ENCODE data around the gene ABCC4. TPM values are rescaled to one million over a fixed set of nuclear protein-coding genes. Genes with fewer than 3 reads are reported as not detected.
"Not testable (repeated sequence)": the region's sequence is repeated elsewhere in the genome, so short reads cannot be mapped to it uniquely, and the experiment has no call there.

ABCC4 gene
- total and polyA plus RNA-seq, 2 donors from 2014 or later: 11.3 to 52.4 TPM

DNA sequence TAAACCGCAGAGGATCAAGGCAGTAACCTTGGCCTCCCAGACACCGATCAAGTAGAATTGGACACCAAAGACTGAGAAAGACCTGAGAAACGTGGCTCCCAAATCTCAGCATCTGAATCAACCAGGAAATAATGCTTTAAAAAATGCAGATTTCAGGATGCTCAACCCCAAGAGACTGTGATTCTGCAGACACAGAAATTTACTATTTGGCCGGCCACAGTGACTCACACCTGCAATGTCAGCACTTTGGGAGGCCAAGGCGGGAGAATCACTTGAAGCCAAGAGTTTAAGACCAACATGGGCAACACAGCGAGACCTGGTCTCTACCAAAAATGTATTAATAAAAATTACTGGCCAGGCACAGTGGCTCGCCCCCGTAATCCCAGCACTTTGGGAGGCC lies 6.2 kb downstream of the ABCC4 start:
- TF ChIP-seq, protein P1, sequence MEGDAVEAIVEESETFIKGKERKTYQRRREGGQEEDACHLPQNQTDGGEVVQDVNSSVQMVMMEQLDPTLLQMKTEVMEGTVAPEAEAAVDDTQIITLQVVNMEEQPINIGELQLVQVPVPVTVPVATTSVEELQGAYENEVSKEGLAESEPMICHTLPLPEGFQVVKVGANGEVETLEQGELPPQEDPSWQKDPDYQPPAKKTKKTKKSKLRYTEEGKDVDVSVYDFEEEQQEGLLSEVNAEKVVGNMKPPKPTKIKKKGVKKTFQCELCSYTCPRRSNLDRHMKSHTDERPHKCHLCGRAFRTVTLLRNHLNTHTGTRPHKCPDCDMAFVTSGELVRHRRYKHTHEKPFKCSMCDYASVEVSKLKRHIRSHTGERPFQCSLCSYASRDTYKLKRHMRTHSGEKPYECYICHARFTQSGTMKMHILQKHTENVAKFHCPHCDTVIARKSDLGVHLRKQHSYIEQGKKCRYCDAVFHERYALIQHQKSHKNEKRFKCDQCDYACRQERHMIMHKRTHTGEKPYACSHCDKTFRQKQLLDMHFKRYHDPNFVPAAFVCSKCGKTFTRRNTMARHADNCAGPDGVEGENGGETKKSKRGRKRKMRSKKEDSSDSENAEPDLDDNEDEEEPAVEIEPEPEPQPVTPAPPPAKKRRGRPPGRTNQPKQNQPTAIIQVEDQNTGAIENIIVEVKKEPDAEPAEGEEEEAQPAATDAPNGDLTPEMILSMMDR (IDR thresholded peaks at IDR 0.05; ENCODE audit: borderline replicate concordance, extremely low read depth, insufficient read depth): no peak
- H3K36me3 ChIP-seq (ENCODE audit: control insufficient read depth in 2 of 3, insufficient read depth in 3 of 3, low read length in 3 of 3): no peaks in the 10 kb centered on the region
- no peak overlapping the region for H3K4me3 ChIP-seq (ENCODE audit: low read length in 3 of 3)
- no peak overlapping the region for H3K9ac ChIP-seq (ENCODE audit: low read length in 3 of 3)
- intact Hi-C loops (cut with DNase I): no loop called here
- no peaks in the 10 kb centered on the region for H3K9me3 ChIP-seq (ENCODE audit: control insufficient read depth in 2 of 3, insufficient read depth in 1 of 3, low read length in 3 of 3)
- H3K27ac ChIP-seq (ENCODE audit: low read depth in 2 of 2, low read length in 2 of 2): no peak overlapping the region
- peaks cover 0 to 3% (median 3%) of the 10 kb centered on the region in 3 donors for H3K4me1 ChIP-seq (ENCODE audit: control insufficient read depth in 2 of 3, insufficient read depth in 2 of 3, low read depth in 1 of 3, low read length in 3 of 3)
- H3K27me3 ChIP-seq (ENCODE audit: control insufficient read depth, insufficient read depth, low read length): no peaks in the 10 kb centered on the region
- FAIRE-seq (no peak), DNase-seq (no peak)

DNA sequence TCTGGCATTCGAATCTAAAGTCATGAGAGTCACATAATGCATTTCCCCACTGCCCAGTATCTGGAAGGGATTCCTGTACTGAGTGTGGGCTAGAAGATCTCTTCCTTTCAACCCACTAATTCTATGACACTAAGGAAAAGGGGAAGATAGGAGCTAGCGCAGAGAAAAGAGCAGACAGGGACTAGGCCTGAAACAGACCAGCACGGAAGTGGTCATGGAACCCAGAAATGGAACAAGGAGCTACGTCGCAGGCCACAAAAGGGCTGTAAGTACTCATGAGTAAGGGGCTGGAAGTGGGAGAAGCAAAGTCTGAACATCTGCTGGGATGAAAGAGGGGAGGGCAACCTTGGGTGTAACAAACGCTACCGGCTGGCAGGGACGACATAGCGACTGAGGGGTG lies 8.6 kb downstream of the ABCC4 start:
- TF ChIP-seq, protein P1 (IDR thresholded peaks at IDR 0.05; ENCODE audit: borderline replicate concordance, extremely low read depth, insufficient read depth): no peak
- no peaks in the 10 kb centered on the region for H3K36me3 ChIP-seq (ENCODE audit: control insufficient read depth in 2 of 3, insufficient read depth in 3 of 3, low read length in 3 of 3)
- H3K9me3 ChIP-seq (ENCODE audit: control insufficient read depth in 2 of 3, insufficient read depth in 1 of 3, low read length in 3 of 3): no peaks in the 10 kb centered on the region
- no peak overlapping the region for H3K9ac ChIP-seq (ENCODE audit: low read length in 3 of 3)
- H3K27ac ChIP-seq (ENCODE audit: low read depth in 2 of 2, low read length in 2 of 2): no peak overlapping the region
- intact Hi-C loops (cut with DNase I): no loop called here
- no peak overlapping the region for H3K4me3 ChIP-seq (ENCODE audit: low read length in 3 of 3)
- no peaks in the 10 kb centered on the region for H3K27me3 ChIP-seq (ENCODE audit: control insufficient read depth, insufficient read depth, low read length)
- DNase-seq: no peak
- peaks cover 0 to 3% (median 3%) of the 10 kb centered on the region in 3 donors for H3K4me1 ChIP-seq (ENCODE audit: control insufficient read depth in 2 of 3, insufficient read depth in 2 of 3, low read depth in 1 of 3, low read length in 3 of 3)
- no peak for FAIRE-seq

DNA sequence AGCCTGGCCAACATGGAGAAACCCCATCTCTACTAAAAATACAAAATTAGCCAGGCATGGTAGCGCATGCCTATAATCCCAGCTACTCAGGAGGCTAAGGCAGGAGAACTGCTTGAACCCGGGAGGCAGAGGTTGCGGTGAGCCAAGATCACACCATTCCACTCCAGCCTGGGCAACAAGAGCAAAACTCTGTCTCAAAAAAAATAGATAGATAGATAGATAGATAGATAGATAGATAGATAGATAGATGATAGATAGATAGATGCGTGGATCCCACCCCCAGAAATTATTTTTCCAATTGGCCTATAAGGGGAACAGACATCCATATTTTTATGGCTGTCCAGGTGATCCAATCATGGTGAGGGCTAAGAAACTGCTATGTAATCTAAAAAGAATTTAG lies 11.3 kb downstream of the ABCC4 start:
- intact Hi-C loops (cut with DNase I); H3K9me3 ChIP-seq (ENCODE audit: control insufficient read depth in 2 of 3, insufficient read depth in 1 of 3, low read length in 3 of 3); H3K4me3 ChIP-seq (ENCODE audit: low read length in 3 of 3); H3K36me3 ChIP-seq (ENCODE audit: control insufficient read depth in 2 of 3, insufficient read depth in 3 of 3, low read length in 3 of 3); DNase-seq; H3K4me1 ChIP-seq (ENCODE audit: control insufficient read depth in 2 of 3, insufficient read depth in 2 of 3, low read depth in 1 of 3, low read length in 3 of 3); H3K27ac ChIP-seq (ENCODE audit: low read depth in 2 of 2, low read length in 2 of 2); FAIRE-seq; H3K27me3 ChIP-seq (ENCODE audit: control insufficient read depth, insufficient read depth, low read length); H3K9ac ChIP-seq (ENCODE audit: low read length in 3 of 3): not testable (repeated sequence)

DNA sequence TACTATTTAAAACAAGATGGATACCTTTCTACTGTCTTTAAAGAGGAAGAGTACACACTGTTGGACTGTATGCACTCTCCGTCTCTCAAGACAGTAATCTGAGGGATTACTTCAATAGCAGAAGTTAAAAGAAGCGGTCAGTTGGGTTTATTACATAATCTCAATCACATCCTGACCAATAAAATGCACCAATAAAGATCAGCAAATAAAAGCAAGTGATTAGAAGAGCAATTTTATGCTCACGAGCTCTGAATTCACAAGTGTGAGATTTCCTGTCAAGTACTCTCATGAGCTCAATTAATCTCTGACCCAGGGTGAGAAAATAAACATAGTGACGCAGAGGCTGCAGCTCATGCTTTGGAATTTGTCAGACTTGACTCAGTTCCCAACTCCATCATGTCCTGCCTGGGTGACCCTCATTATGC lies 12.2 kb downstream of the ABCC4 start:
- Histone ChIP-seq H3K36me3 (ENCODE audit: control insufficient read depth in 2 of 3, insufficient read depth in 3 of 3, low read length in 3 of 3) (no peaks in the 10 kb centered on the region), H3K27ac (ENCODE audit: low read depth in 2 of 2, low read length in 2 of 2) (peak overlapping the region in 1 of 2 donors; percentile 41), H3K9me3 (ENCODE audit: control insufficient read depth in 2 of 3, insufficient read depth in 1 of 3, low read length in 3 of 3) (no peaks in the 10 kb centered on the region), H3K27me3 (ENCODE audit: control insufficient read depth, insufficient read depth, low read length) (no peaks in the 10 kb centered on the region), H3K9ac (ENCODE audit: low read length in 3 of 3) (no peak overlapping the region), H3K4me1 (ENCODE audit: control insufficient read depth in 2 of 3, insufficient read depth in 2 of 3, low read depth in 1 of 3, low read length in 3 of 3) (no peaks in the 10 kb centered on the region), H3K4me3 (ENCODE audit: low read length in 3 of 3) (no peak overlapping the region)
- DNase-seq (peak in 1 of 5 donors; percentile 42), FAIRE-seq (no peak)
- intact Hi-C loops (cut with DNase I): no loop called here
- TF ChIP-seq, protein P1 (IDR thresholded peaks at IDR 0.05; ENCODE audit: borderline replicate concordance, extremely low read depth, insufficient read depth): no peak

Data from kidney (tissue), 14 donors.